T follicular helper cell (primary cell): ENCODE results near the gene GCLC.
"Not testable (repeated sequence)": the region's sequence is repeated elsewhere in the genome, so short reads cannot be mapped to it uniquely, and the experiment has no call there.

Experiments
- DNase-seq: peaks from one replicate; pipeline ENCODE4 v3.0.0-alpha.2; 2020; ENCODE audit warnings: low read depth

GCLC gene

DNA sequence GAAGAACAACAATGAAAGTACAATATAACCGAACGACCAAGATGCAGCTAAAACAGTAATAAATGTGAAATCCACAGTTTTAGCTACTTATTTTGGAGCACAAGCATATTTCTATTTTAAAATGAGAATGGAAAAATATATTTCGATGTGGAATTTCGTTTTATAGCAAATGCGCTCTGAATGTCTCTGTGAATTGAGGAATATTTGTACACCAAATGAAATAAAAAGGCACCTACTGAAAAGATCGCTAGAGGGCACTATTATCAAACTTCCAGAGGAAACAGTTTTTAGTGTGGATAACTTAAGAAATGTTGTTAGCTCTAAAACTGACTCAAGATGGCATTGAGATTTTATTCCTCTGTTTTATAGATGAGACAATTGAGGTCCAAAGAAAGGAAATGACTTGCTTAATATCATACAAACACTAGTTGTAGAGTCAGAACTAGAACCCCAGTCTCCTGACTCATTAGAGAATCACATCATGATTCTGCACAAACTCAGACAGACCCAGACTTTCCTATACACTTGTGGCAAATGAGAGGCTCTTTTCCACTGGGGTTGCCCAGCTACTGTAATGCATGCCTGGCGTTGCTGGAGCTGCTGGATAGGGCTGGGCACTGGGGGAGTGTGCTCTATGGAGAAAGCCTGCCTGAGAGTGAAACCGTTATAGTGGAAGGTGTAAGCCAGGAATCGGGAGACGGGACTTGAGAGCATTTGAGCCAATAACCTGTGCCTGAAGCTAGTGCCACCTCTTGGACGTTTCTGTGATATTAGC is 51.9 kb downstream of the GCLC start:
- DNase-seq: no peak

DNA sequence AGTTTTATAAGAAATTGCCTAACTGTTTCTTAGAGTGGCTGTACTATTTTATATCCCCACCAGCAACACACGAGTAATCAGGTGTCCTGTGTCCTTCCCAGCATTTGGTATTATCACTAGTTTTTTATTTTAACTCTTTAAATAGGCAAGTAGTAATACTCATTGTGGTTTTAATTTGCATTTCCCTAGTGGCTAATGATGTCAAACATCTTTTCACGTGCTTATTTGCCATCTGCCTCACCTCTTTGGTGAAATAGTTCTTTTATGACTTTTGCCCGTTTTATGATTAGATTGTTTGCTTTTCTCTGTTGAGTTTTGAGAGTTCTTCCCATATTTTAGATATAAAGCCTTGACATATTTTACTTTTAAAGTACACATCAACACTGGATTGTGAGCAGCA is 57.8 kb downstream of the GCLC start:
- DNase-seq: no peak

DNA sequence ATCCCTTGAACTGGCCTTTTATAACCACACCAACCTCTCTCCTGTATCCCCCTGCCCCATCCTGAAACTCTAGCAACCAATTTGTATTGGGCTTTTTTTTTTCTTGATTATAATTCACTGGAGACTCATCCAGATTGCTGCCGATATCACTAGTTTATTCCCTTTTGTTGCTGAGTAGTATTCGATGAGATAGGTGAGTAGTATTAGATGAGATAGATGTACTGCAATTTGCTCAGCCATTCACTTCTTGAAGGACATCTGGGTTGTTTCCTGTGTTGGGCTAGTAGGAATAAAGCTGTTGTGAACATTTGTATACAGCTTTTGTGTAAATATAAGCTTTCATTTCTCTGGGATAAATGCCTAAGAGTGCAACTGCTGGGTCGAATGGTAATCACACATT is 58.2 kb downstream of the GCLC start:
- DNase-seq: no peak

DNA sequence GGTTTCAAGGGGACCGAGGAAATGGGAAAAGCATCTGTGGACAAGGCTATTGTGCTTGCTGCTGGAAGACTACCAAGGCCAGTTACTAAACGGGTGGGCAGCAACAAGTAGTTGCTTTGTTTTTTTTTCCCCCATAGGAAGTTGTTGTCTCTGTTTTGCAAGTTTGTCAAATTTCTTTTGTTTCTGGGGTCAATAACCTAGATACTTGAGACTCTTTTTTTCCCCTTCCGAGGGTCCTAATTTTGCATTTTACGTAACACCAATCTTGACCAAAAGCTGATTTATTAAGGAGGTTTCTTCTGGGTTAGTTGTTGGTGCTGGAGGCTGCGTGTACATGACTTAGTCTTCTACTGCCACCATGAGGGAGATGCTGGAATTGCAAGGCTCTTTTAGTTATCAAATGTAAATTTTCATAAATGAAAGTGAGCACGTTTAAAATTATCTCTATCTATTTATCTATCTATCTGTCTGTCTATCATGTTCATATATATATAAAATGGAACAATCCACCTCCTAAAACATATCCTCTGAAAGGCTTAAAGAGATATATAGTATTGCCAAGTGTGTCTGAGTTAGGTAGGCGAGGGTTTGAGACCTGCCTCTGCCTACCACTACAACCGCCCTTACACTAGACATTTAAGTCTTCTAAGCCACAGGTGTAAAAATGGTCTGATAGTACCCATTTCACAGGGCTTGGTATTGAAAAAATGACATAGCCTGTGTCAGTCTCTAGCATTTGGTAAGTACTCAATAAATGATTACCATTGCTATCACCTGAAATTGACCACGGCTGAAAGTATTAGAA is 60.2 kb downstream of the GCLC start:
- peak; percentile 56 for DNase-seq

DNA sequence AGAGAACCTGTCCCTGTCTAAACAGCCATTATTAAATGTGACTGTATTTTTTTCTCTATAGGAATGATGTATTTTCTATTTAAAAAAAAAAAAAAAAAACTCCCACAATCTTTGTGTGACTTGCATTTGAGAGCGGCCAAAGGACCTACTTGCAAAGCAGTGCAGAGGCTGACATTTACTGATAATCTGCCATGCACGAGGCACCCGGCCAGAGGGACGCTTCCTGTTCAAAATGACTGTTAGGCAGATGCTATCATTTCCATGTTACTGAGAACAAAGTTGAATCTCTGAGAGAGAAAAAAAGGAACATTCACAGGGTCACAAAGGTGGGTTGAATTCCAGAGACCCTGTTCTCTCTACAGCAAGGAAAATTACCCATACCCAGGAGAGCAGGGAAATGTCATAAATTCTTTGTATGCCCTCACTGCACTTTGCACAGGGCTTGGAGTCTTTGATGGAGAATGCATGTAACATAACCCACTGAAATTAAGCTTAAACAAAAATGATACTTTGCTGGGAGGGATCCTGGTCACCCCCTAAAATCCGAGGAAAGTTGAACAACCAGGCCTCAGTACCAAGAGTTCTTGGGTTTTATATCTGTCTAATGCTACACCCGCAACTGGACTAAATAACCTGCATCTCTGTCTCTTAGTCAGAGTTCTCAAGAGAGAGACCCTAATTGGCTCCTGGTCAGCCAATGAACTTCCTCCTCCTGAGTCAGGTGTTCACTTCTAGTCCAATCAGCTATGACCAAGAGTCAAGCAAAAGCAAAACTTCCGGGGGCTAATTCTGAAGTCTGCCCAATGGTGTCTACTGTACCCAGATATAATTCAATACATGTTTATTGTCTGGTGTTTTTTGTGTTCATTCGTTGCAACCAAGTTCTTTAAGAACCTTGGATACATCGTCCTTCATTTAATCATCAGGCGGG is 61.2 kb downstream of the GCLC start:
- DNase-seq: no peak

DNA sequence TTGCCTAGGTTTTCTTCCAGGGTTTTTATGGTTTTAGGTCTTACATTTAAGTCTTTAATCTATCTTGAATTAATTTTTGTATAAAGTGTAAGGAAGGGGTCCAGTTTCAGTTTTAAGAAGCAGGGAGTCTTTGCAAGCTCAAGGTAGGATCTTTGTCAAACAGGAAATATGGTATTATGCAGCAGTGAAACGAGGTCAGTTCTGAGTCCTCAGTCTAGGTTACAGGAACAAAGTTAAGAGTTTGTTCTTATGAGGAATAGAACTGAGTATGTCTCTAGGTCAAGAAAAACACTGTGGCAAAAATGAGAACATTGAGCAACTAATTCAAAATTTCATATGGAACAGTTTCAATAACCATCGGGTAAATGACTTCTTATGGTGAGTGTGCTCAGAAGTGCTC is 63.6 kb downstream of the GCLC start:
- DNase-seq: no peak

DNA sequence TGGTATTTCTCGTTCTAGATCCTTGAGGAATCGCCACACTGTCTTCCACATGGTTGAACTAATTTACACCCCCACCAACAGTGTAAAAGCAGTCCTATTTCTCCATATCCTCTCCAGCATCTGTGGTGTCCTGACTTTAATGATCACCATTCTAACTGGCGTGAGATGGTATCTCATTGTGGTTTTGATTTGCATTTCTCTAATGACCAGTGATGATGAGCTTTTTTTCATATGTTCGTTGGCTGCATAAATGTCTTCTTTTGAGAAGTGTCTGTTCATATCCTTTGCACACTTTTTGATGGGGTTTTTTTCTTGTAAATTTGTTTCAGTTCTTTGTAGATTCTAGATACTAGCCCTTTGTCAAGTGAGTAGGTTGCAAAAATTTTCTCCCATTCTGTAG is 64.1 kb downstream of the GCLC start:
- not testable (repeated sequence) for DNase-seq

DNA sequence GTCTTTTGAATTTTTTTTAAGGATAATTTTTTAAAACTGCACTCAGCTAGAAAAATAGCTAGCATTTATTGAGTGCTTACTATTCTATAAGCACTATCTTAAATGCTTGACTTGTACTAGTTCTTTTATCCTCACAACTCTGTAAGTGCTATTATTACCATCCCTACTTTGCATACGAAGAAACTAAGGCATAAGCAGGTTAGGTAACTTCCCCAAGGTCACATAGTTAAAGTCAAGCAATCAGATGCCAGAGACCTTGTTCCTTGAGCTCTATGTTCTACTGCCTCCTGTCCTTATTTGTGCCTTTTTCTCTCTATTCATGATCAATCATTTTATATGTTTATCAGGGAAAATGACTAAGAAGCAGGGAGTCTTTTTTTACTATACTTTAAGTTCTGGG is 65.0 kb downstream of the GCLC start:
- DNase-seq: no peak

DNA sequence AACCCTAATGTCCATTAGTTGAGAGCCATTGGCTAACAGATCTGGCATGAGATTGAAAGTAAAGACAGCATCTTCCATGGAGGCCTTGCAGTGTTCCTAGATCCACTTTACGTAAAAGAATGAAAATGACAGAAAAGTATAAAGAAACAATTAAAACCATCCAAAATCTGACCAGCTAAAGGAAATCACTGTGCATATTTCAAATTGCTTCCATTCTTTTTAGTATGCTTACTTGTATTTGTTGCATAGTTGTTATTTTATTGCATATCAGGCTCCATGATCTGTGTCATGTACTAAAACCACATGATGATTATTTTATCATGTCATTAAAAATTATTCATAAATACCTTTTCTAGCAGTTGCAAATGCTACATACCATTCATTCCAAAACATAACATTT is 67.9 kb downstream of the GCLC start:
- DNase-seq: no peak

DNA sequence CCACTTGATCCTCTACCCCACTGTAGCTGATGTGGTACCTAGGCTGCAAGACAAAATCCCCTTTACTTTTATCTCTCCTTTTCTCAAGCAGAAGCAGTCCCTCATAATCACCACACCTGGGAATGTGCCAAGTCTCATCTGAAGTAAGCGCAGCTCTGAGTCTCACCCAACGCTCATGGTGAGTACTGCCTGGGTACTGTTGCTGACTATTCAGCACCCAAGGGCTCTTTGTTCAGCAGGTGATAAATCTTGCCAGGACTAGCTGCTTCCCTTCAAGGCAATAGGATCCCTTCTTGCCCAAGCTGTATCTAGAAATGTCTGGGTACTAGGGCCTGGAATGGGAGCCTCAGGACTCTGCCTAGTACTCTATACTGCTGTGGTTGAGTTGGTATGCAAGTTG is 70.9 kb downstream of the GCLC start:
- DNase-seq: no peak

DNA sequence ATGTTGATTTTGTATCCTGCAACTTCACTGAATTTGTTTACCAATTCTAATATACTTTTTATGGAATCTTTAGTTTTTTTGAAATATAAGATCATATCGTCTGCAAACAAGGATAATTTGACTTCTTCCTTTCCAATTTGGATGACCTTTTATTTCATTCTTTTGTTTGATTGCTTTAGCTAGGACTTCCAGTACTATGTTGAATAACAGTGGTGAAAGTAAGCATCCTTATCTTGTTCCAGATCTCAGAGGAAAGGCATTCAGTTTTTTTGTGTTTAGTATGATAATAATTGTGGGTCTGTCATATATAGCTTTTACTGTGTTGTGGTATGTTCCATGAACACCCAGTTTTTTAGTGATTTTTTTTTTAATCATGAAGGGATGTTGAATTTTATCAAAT is 75.7 kb downstream of the GCLC start:
- no peak for DNase-seq

DNA sequence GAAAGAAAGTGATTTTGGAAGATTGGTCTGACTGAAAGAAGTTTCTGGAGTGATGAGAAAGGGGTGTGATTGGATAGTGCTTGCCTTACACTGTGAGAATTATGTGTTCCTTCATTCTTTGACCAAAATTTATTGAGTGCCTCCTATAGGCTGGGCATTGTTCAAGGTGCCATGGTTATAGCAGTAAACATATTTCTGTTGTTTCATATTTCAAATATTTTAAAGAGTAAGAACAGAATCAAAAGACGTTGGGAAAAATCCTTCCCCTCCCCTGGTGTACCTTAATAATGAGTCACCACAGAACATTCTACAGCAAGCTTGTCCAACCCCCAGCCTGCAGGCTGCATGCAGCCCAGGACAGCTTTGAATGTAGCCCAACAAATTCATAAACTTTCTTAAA is 78.6 kb downstream of the GCLC start:
- no peak for DNase-seq

DNA sequence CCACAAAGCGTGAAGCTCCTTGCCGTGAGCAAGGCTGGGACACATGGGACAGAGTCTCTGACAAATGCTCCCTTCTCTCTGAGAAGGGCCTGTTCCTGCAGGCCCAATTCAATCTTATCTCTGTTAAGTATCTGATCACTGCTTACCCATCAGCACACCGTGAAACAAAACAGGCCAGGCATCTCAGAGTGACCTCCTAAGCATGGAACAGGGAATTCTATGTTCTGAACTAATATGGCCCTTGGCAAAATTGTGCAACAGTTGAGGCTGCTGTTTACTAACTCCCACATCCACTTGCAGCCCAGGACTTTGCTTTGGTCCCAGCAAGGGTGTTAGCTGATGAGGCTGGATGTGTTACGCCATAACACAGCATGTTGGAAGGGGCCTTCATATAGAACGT is 79.2 kb downstream of the GCLC start:
- DNase-seq: no peak

DNA sequence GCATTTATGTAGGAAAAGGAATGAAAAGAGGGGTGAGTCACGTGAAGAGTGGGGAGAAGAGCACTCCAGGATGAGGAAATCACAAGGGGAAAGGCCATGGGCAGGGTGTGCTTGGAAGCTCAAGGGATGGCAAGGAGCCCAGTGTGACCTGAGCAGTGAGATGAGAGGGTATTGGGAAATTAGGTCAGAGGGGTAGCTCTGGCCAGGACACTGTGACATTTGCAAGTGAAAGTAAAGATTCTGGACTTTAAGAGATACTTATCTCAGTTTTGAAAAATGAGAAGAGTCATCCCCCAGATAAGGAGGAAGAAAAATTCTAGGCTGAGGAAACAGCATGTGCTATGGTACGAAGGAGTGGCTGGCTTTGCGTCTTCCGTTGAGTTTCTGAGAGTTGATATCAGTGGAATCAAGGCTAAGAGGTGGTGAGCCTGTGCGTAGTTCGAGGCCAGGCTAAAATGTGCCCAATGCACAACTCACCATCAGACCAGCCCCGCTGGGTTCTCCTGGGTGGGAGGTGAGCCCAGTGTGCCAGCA is 79.9 kb downstream of the GCLC start:
- no peak for DNase-seq

DNA sequence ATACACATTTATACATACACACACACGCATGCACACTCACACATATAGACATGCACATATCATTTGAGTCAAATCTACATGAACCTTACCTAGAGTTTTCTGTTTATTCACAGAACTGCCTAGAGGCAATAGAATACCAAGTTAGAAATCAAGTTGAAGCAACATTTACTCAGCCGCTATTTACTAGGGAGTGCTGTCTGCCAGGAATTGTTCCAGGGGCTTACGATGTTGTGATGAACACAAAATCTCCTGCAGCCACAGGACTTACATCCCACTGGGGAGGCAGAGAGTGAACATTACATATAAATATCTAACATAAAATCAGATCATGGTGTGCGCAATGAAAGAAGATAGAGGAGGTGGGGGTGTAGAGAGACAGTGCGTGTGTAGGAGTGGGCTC is 80.4 kb downstream of the GCLC start:
- no peak for DNase-seq

DNA sequence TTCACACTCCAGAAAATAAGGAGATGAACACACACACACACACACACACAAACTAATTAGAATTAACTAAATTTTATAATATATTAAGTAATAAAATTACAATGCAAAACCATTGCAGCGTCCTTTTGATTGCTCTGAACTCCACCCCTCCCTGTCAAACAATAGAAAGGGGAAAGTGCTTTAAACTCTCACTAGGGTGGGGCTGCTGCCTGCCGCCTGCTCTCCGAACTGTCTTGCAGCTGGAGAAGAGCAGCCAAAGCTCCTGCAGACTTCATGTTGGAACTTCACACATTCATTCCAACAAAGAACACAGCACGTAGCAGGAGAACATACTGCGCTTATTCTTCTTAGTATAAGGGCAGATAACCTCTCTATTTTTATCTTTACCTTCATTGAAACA is 83.2 kb downstream of the GCLC start:
- no peak for DNase-seq

DNA sequence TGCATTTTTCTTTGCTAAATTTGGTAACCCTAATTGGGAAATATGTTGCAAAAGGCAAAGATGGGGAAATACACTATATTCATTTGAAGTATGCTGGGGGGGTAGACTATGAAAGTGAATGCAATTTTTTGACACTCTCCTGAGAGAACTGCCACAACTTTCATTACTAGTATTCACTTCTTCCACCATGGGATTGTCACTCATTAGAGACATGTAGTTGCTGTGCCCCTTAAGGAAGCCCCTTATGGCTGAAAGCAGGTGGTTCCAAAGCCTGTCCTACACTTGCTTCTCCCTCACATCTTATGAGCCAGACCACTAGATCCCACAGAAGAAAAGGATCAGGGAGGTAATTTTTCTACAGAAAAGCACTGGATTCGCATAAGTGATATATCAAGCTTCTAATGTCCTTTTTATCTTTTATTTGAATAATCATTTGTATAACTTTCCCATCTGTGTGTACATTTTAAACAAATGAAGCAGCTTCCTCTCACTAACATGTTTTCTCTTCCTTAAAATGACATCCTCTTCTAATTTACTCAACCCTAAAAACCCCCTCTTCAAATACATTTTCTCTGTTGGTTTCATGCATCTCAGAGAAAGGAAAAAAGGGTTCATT is 83.8 kb downstream of the GCLC start:
- no peak for DNase-seq

DNA sequence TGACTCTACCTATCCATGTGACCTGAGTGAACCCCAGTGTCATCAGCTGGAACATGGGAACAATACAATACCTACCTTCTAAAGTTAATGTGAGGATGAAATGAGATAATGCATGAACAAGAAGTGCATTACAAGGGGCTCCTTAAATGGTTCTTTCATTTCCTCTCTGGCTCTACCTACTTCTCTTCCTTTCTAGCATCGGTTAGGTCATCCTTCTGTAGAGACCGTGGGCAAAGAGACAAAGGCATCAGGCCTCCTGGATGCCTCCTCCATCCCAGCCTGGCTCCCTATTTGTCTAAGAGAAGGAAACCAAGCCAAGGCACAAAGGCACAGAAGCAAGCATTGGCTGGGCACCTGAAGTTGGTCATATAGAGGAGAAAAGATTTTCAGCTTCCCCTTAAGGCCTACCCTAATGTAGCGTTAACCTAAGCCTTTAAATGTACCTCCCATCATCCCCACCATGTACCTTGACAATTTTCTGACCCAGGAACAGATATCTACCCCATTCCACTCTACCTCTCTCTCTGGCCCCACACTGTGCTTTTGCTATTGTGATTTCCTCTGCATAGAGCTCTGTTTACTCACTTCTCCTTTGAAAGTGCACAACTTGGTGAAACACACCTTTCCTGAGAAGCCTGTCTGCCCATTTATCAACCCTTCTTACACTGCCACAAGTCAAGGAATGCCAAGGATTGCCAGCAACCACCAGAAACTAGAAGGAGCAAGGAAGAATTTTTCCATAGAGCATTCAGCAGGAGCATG is 86.6 kb downstream of the GCLC start:
- DNase-seq: no peak

DNA sequence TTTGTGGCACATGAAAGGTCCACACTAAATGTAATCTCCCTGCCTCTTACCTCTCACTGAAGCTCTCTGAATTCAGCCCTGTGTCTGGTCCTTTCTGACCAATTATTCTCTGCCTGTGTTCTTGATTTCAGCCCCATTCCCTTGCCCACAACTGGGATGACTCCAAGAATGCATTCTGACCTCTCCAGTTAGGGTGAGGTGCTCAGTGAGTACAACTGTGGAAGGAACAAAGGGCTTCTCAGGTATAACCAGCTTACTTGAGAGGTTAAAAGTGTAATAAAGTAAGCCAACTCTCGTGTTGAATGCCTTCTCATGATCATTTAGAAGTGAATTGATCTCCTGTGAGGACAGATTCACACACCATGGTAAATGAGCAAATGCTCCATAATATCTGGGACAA is 88.1 kb downstream of the GCLC start:
- no peak for DNase-seq

DNA sequence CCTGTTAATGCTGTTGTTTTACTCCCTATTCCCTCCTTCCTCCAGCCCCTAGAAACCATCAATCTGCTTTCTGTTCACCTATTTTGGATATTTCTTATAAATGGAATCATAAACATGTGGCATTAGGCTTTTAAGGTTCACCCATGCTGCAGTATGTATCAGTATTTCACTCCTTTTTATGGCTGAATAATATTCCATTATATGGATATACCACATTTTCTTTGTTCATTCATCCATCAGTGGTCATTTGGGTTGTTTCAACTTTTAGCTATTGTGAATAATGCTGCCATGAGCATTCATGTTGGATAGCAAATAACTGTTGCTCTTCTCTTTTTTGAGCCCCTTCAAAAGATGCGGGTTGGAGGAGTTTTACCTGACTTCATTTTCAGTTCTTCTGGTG is 89.2 kb downstream of the GCLC start:
- DNase-seq: no peak

DNA sequence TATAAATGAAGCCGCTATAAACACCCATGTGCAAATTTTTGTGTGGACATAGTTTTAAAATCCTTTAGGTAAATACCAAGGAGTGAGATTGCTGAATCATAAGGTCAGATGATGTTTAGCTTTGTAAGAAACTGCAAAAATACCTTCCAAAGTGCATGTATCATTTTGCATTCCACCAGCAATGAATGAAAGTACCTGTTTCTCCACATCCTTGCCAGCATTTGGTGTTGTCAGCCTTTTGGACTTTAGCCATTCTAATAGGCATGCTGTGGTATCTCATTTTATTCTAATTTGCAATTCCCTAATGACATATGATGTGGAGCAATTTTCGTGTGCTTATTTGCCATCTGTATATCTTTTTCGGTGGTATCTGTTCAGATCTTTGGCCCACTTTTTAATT is 93.7 kb downstream of the GCLC start:
- DNase-seq: no peak
